Measurements from ENCODE around the gene COL25A1.

The COL25A1 gene

DNA sequence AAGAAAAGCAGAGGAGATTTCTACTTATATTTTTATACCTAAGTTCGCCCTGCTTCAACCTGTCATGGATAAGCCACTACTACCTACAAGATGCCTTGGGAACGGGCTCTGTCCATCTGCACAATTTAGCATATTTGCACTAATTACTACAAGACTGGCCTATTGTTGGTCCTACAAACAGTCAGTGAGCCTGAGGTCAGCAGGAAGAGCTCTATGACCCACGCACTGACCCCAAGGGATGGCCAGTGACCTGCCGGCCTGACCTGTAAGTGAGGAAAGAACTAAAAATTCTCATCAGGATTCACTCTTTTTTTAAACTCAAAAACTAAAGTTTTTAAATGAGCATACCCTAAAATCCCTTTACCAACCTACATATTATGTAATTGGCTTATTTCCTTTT lies 142.0 kb downstream of the COL25A1 start:
- DNase-seq (ENCODE audit: extremely low read depth, low read depth): no peak
- TF ChIP-seq CTCF (IDR thresholded peaks at IDR 0.05; ENCODE audit: low read depth, low read length, missing control alignments): no peak
- no peak overlapping the region for H3K4me3 ChIP-seq (replicated peaks; ENCODE audit: low read depth, low read length)

- no peak overlapping the region for H3K4me3 ChIP-seq (replicated peaks; ENCODE audit: low read depth, low read length)
- DNase-seq (ENCODE audit: extremely low read depth, low read depth): no peak
- no peak for TF ChIP-seq CTCF (IDR thresholded peaks at IDR 0.05; ENCODE audit: low read depth, low read length, missing control alignments)
Measured at GRCh38 chr4:109157696-109158095, 144.8 kb downstream of the COL25A1 start.

GRCh38 chr4:109157205-109157604 lies 145.3 kb downstream of the COL25A1 start:
- H3K4me3 ChIP-seq (replicated peaks; ENCODE audit: low read depth, low read length): no peak overlapping the region
- DNase-seq (ENCODE audit: extremely low read depth, low read depth): no peak
- no peak for TF ChIP-seq CTCF (IDR thresholded peaks at IDR 0.05; ENCODE audit: low read depth, low read length, missing control alignments)

DNA sequence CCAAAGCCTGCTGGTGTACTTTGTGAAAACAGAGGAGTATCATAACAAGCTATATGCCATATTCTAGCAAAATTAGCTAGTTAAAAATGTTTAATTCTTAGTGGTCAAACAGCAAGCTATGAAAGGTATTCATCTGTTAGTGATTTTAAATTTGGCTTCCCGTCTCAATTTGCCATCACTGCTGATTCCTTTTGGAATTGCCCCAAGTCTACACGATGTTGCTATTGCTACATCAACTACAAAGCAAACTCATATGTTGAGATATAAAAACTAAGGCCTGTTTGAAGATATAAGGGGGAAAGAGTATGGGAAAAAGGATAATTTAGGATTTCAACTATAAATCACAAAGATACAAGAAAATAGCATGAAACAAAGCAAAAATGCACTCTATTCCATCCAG lies 146.1 kb downstream of the COL25A1 start:
- TF ChIP-seq CTCF (IDR thresholded peaks at IDR 0.05; ENCODE audit: low read depth, low read length, missing control alignments): no peak
- no peak for DNase-seq (ENCODE audit: extremely low read depth, low read depth)
- no peak overlapping the region for H3K4me3 ChIP-seq (replicated peaks; ENCODE audit: low read depth, low read length)

DNA sequence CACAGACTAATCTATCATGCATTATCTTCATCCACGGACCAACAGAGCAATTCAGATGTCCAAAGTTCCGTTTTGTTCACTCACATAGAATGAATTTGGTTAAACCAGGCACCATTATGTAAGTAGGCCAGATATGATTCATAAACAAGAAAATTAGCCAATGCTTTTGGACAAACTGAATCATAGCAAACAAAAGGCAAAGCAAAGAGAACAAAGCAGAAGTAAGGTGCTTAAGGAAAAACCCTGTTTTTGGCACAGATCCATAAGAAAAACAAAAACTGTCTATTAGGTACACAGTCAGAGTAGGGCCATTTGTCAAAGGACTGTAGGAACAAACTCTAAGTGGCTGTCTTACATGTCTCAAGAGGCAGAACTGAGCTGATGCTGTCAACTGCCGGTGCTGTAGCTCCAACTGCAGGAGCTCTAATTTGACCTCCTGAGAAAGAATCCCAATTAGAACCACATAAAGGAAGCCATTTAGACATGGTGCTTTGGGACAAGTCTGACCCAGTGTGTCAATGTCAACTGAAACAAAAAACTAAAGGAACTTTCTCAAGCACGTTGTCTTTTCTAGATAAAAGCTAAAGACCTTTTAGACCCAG lies 146.7 kb downstream of the COL25A1 start:
- TF ChIP-seq CTCF (IDR thresholded peaks at IDR 0.05; ENCODE audit: low read depth, low read length, missing control alignments): no peak
- no peak for DNase-seq (ENCODE audit: extremely low read depth, low read depth)
- no peak overlapping the region for H3K4me3 ChIP-seq (replicated peaks; ENCODE audit: low read depth, low read length)

DNA sequence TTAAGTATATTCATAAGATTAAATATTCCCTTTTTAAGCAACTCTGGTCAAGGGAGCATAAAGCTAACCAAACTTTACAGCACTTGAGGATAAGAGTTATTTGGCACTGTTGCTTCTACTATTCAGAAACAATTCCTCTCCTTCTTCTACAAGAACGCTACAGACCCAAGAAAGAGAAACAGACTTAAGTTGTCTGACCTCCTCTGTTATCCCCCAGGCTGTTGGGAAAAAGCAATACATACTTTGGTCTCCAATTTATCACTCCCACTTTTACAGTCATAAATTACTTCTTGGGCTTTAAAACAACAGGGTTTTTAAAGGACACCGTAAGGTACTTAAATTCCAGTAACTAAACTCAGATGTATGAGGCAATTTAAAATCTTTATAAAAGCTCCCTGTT lies 147.4 kb downstream of the COL25A1 start:
- TF ChIP-seq CTCF (IDR thresholded peaks at IDR 0.05; ENCODE audit: low read depth, low read length, missing control alignments): no peak
- H3K4me3 ChIP-seq (replicated peaks; ENCODE audit: low read depth, low read length): no peak overlapping the region
- no peak for DNase-seq (ENCODE audit: extremely low read depth, low read depth)

- TF ChIP-seq CTCF (IDR thresholded peaks at IDR 0.05; ENCODE audit: low read depth, low read length, missing control alignments): no peak
- H3K4me3 ChIP-seq (replicated peaks; ENCODE audit: low read depth, low read length): no peak overlapping the region
- no peak for DNase-seq (ENCODE audit: extremely low read depth, low read depth)
Measured at GRCh38 chr4:109154424-109154823, 148.0 kb downstream of the COL25A1 start.

All from HFF-Myc (cell line).